ENCODE data around the gene IL22.

GRCh38 chr12:68247785-68248184 lies 5.6 kb downstream of the IL22 start:
- no peak for TF ChIP-seq CTCF (IDR thresholded peaks at IDR 0.05)
- TF ChIP-seq ZFX (IDR thresholded peaks at IDR 0.05; ENCODE audit: borderline replicate concordance): no peak
